AG08395 (cell line): Measurements from ENCODE around the gene FRMD4A.
"Not testable (repeated sequence)": the region's sequence is repeated elsewhere in the genome, so short reads cannot be mapped to it uniquely, and the experiment has no call there.

Experiments
- DNase-seq: peaks from one replicate; pipeline ENCODE4 v3.0.0; 2012; ENCODE audit warnings: mixed read lengths, low spot score

The FRMD4A gene

GRCh38 chr10:14146025-14146424, 184.7 kb downstream of the FRMD4A start:
- peak; percentile 56 for DNase-seq

- no peak for DNase-seq
Observed at GRCh38 chr10:14144451-14144850, 186.3 kb downstream of the FRMD4A start.

GRCh38 chr10:14142606-14143250, 188.0 kb downstream of the FRMD4A start:
- DNase-seq: no peak

- DNase-seq: no peak
Observed at GRCh38 chr10:14141283-14141682, 189.4 kb downstream of the FRMD4A start.

- DNase-seq: no peak
Observed at GRCh38 chr10:14137391-14137790, 193.3 kb downstream of the FRMD4A start.

GRCh38 chr10:14135196-14135595, 195.5 kb downstream of the FRMD4A start:
- not testable (repeated sequence) for DNase-seq

- no peak for DNase-seq
Observed at GRCh38 chr10:14134275-14134674, 196.4 kb downstream of the FRMD4A start.

GRCh38 chr10:14131261-14131960, 199.3 kb downstream of the FRMD4A start:
- no peak for DNase-seq

GRCh38 chr10:14129770-14130169, 201.0 kb downstream of the FRMD4A start:
- DNase-seq: no peak

GRCh38 chr10:14128519-14128918, 202.2 kb downstream of the FRMD4A start:
- no peak for DNase-seq

GRCh38 chr10:14126697-14127440, 203.9 kb downstream of the FRMD4A start:
- peak; percentile 44 for DNase-seq

- DNase-seq: no peak
Observed at GRCh38 chr10:14125564-14125963, 205.2 kb downstream of the FRMD4A start.

- DNase-seq: peak; percentile 19
Observed at GRCh38 chr10:14124941-14125340, 205.8 kb downstream of the FRMD4A start.

- DNase-seq: no peak
Observed at GRCh38 chr10:14123139-14123538, 207.6 kb downstream of the FRMD4A start.

GRCh38 chr10:14120812-14121211, 209.9 kb downstream of the FRMD4A start:
- no peak for DNase-seq

GRCh38 chr10:14118953-14119352, 211.8 kb downstream of the FRMD4A start:
- no peak for DNase-seq

- DNase-seq: no peak
Observed at GRCh38 chr10:14116837-14117236, 213.9 kb downstream of the FRMD4A start.

- no peak for DNase-seq
Observed at GRCh38 chr10:14116021-14116420, 214.7 kb downstream of the FRMD4A start.

GRCh38 chr10:14114791-14115190, 215.9 kb downstream of the FRMD4A start:
- DNase-seq: no peak

GRCh38 chr10:14112056-14112455, 218.7 kb downstream of the FRMD4A start:
- DNase-seq: no peak

- no peak for DNase-seq
Observed at GRCh38 chr10:14111208-14111607, 219.5 kb downstream of the FRMD4A start.

- no peak for DNase-seq
Observed at GRCh38 chr10:14106828-14107227, 223.9 kb downstream of the FRMD4A start.

GRCh38 chr10:14102056-14102455, 228.7 kb downstream of the FRMD4A start:
- DNase-seq: no peak
